Prostate gland (tissue), 2 donors: ENCODE data around the gene DEGS1.

Experiments
- CTCF ChIP-seq, 4 experiments: fragments of 200-600 bp in 2 of 4; fragments of 450-650 bp in 2 of 4; sonication (generic) in 2 of 4; IDR thresholded peaks; 1 replicate in 3 of 4; 2 replicates in 1 of 4; pipeline ENCODE4 v1.5.1; 2016 to 2019; ENCODE audit warnings: antibody characterized with exemption in 4 of 4, mild to moderate bottlenecking in 2 of 4, moderate library complexity in 2 of 4
- POLR2A ChIP-seq: fragments of 450-650 bp; IDR thresholded peaks from one replicate; pipeline ENCODE4 v1.6.1; 2016; ENCODE audit warnings: antibody characterized with exemption, mild to moderate bottlenecking
- POLR2AphosphoS5 ChIP-seq: sonication (generic); formaldehyde crosslinking; IDR thresholded peaks from one replicate; pipeline ENCODE4 v1.6.1; 2017; ENCODE audit warnings: antibody characterized with exemption

DNA sequence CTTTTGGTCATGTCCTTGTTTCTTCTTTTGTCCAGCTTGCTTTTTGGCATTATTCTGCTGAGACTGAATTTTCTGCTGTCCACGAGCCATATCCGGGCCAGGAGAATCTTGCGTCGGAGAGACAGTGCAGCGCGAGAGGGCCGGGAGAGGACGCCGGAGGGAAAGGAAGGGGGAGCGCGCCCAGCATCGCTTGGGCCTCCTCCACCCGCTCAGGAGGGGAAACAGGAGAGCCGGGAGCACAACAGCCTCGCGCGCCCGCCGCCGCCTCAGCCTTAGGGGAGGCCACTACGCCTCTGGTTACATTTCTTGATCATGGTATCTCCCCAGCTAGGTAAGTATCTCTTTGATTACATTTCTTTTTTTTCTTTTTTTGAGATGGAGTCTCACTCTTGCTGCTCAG is 7.4 kb upstream of the DEGS1 start:
- TF ChIP-seq POLR2AphosphoS5 (no peak), POLR2A (no peak), CTCF (IDR thresholded peaks at IDR 0.05) (no peak)
